MM.1S (cell line): Measurements from ENCODE around the gene ALPL.

ENCODE experiments used
- DNase-seq: peaks from one replicate; pipeline ENCODE4 v3.0.0-alpha.2; 2015
- H2AFZ ChIP-seq: fragments of 300-600 bp; sonication (generic); 2 replicates; pipeline ENCODE4 v1.6.0; 2016; ENCODE audit warnings: antibody characterized with exemption, low read length
- H3F3A ChIP-seq: fragments of 300-600 bp; sonication (generic); 2 replicates; pipeline ENCODE4 v1.6.1; 2016; ENCODE audit warnings: mild to moderate bottlenecking, antibody characterized with exemption, low read length, moderate library complexity, mixed read lengths; ENCODE audit not compliant: insufficient read depth
- H3K27ac ChIP-seq: fragments of 300-600 bp; sonication (generic); 2 replicates; pipeline ENCODE4 v1.5.1; 2016; ENCODE audit warnings: mild to moderate bottlenecking, low read length
- H3K27me3 ChIP-seq: fragments of 300-600 bp; sonication (generic); replicated peaks from 2 replicates; pipeline ENCODE4 v1.6.0; 2016; ENCODE audit warnings: low read length; ENCODE audit not compliant: insufficient read depth
- H3K36me3 ChIP-seq: fragments of 300-600 bp; sonication (generic); replicated peaks from 2 replicates; pipeline ENCODE4 v1.6.1; 2016; ENCODE audit warnings: mild to moderate bottlenecking, low read length, mixed read lengths; ENCODE audit not compliant: insufficient read depth
- H3K4me1 ChIP-seq: fragments of 300-600 bp; sonication (generic); 2 replicates; pipeline ENCODE4 v1.6.1; 2016; ENCODE audit warnings: low read length, mixed read lengths
- H3K4me2 ChIP-seq: fragments of 300-600 bp; sonication (generic); 2 replicates; pipeline ENCODE4 v1.6.0; 2016; ENCODE audit warnings: low read depth, low read length
- H3K4me3 ChIP-seq: fragments of 300-600 bp; sonication (generic); 2 replicates; pipeline ENCODE4 v1.5.1; 2016; ENCODE audit warnings: low read length, mixed read lengths
- H3K79me2 ChIP-seq: fragments of 300-600 bp; sonication (generic); 2 replicates; pipeline ENCODE4 v1.6.1; 2016; ENCODE audit warnings: mixed run types, low read length, mixed read lengths
- H3K9ac ChIP-seq: fragments of 300-600 bp; sonication (generic); 2 replicates; pipeline ENCODE4 v1.6.1; 2016; ENCODE audit warnings: low read length, mixed read lengths
- H3K9me2 ChIP-seq: fragments of 300-600 bp; sonication (generic); replicated peaks from 2 replicates; pipeline ENCODE4 v1.6.1; 2016; ENCODE audit warnings: mild to moderate bottlenecking, low read length, mixed read lengths; ENCODE audit not compliant: insufficient read depth
- H3K9me3 ChIP-seq: fragments of 300-600 bp; sonication (generic); replicated peaks from 2 replicates; pipeline ENCODE4 v1.6.1; 2016; ENCODE audit warnings: mild to moderate bottlenecking, low read length, mixed read lengths; ENCODE audit not compliant: insufficient read depth
- H4K20me1 ChIP-seq: fragments of 300-600 bp; sonication (generic); 2 replicates; pipeline ENCODE4 v1.6.1; 2016; ENCODE audit warnings: mild to moderate bottlenecking, low read length, moderate library complexity, mixed read lengths; ENCODE audit not compliant: insufficient read depth
- EZH2 ChIP-seq: fragments of 300-600 bp; sonication (generic); optimal IDR thresholded peaks from 2 replicates; pipeline ENCODE3; 2017; ENCODE audit warnings: low read depth, mild to moderate bottlenecking, antibody characterized with exemption, low read length, mixed read lengths
- EZH2phosphoT487 ChIP-seq: fragments of 300-600 bp; sonication (generic); IDR thresholded peaks from 2 replicates; pipeline ENCODE4 v1.6.1; 2018; ENCODE audit warnings: antibody characterized with exemption, low read length
- TF ChIP-seq, protein P1 (sequence below): fragments of 300-600 bp; sonication (generic); IDR thresholded peaks from 2 replicates; pipeline ENCODE4 v1.5.1; 2016; ENCODE audit warnings: antibody characterized with exemption, low read length, mixed read lengths

ALPL gene

GRCh38 chr1:21587602-21587953, 78.4 kb downstream of the ALPL start:
- Histone ChIP-seq H3K4me1 (no peaks in the 10 kb centered on the region), H3K4me2 (no peak overlapping the region)

DNA sequence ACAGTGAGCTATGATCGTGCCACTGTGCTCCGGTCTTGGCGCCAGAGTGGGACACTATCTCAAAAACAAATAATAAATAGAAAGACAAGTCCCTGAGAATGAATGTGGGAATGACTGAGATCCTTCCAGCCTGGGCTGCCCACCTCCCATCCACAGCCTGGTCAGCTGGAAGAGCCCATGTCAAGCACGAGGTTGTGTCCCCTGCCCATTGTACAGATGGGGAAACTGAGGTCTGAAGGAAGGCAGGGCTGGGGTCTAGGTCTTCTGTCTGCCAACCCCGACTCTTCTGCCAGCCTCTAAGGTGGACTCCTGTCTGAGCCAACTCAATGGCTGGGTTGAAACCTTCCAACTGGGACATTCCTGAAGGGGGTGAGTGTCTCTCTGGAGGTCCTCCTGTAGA, 80.4 kb downstream of the ALPL start:
- H3K36me3 ChIP-seq = no peaks in the 10 kb centered on the region
- no peak overlapping the region for H3K4me2 ChIP-seq
- no peak overlapping the region for H3K9ac ChIP-seq
- no peak overlapping the region for H3K4me3 ChIP-seq
- H3K27ac ChIP-seq = no peak overlapping the region
- H3K4me1 ChIP-seq = no peaks in the 10 kb centered on the region
- TF ChIP-seq EZH2 (no peak), EZH2phosphoT487 (no peak)
- TF ChIP-seq, protein P1, sequence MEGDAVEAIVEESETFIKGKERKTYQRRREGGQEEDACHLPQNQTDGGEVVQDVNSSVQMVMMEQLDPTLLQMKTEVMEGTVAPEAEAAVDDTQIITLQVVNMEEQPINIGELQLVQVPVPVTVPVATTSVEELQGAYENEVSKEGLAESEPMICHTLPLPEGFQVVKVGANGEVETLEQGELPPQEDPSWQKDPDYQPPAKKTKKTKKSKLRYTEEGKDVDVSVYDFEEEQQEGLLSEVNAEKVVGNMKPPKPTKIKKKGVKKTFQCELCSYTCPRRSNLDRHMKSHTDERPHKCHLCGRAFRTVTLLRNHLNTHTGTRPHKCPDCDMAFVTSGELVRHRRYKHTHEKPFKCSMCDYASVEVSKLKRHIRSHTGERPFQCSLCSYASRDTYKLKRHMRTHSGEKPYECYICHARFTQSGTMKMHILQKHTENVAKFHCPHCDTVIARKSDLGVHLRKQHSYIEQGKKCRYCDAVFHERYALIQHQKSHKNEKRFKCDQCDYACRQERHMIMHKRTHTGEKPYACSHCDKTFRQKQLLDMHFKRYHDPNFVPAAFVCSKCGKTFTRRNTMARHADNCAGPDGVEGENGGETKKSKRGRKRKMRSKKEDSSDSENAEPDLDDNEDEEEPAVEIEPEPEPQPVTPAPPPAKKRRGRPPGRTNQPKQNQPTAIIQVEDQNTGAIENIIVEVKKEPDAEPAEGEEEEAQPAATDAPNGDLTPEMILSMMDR = no peak
- H2AFZ ChIP-seq = no peak overlapping the region
- H3K9me2 ChIP-seq = no peaks in the 10 kb centered on the region
- no peaks in the 10 kb centered on the region for H3K9me3 ChIP-seq
- no peaks in the 10 kb centered on the region for H3F3A ChIP-seq
- H3K79me2 ChIP-seq = no peaks in the 10 kb centered on the region
- peaks cover 100% of the 10 kb centered on the region for H3K27me3 ChIP-seq
- DNase-seq = no peak
- H4K20me1 ChIP-seq = no peaks in the 10 kb centered on the region

More at GRCh38 chr1:21587602-21587953, 78.4 kb downstream of the ALPL start:
- no peaks in the 10 kb centered on the region for H3K79me2 ChIP-seq
- H3F3A ChIP-seq = no peaks in the 10 kb centered on the region
- no peaks in the 10 kb centered on the region for H3K36me3 ChIP-seq
- H3K9me2 ChIP-seq = no peaks in the 10 kb centered on the region
- H3K4me3 ChIP-seq = no peak overlapping the region
- no peak overlapping the region for H3K27ac ChIP-seq
- H4K20me1 ChIP-seq = no peaks in the 10 kb centered on the region
- TF ChIP-seq EZH2phosphoT487 = no peak
- TF ChIP-seq EZH2 = no peak
- TF ChIP-seq, protein P1 = no peak
- peaks cover 100% of the 10 kb centered on the region for H3K27me3 ChIP-seq
- H3K9ac ChIP-seq = no peak overlapping the region
- no peak for DNase-seq
- no peaks in the 10 kb centered on the region for H3K9me3 ChIP-seq
- no peak overlapping the region for H2AFZ ChIP-seq

DNA sequence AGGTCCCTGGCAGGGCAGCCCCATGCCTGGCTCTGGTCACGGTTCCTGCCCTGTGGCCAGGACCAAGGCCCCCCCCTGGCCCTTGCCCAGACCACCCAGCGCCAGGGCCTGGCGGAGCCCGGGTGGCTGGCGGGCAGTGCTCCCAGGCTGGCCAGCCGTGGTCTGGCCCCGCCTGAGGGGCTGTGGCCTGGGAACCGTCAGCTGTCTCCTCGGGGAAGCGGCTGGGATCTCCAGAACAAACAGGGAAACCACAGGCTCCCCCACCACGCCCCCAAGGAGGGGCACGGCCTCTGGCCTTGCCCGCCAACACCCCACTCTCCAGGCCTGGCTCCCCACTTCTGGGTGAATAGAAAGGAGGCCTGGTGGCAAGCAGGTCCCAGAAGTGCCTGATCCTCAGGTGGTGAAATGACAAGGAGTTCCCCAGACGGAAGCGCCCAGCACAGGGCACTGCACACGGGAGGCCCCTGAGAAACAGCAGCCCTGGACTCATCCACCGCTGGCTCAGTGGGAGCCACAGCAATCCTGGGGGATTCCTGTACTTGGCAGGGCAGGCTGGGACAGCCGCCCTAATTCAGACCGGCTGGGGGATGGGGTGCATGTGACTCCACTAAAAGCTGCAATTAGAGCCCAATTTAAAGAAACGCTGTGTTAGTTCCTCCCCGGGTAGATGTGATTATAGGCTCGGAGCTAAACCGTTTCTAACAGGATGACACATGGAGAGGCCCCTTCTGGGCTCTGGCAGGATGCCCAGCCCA, 81.1 kb downstream of the ALPL start:
- no peak for DNase-seq

More for the DNA sequence above, 81.1 kb downstream of the ALPL start:
- Histone ChIP-seq H3K36me3 (no peaks in the 10 kb centered on the region), H3K9me3 (no peaks in the 10 kb centered on the region), H3K27me3 (peaks cover 100% of the 10 kb centered on the region), H3K4me3 (no peak overlapping the region), H2AFZ (no peak overlapping the region), H3K4me2 (no peak overlapping the region), H3K9ac (no peak overlapping the region), H3K9me2 (no peaks in the 10 kb centered on the region), H3K27ac (no peak overlapping the region), H3F3A (no peaks in the 10 kb centered on the region), H3K4me1 (no peaks in the 10 kb centered on the region), H3K79me2 (no peaks in the 10 kb centered on the region), H4K20me1 (no peaks in the 10 kb centered on the region)
- TF ChIP-seq, protein P1 = no peak
- TF ChIP-seq EZH2phosphoT487 (no peak), EZH2 (no peak)
